ENCODE results near the gene MGME1.

- TF ChIP-seq CTCF (conservative IDR thresholded peaks at IDR 0.05; ENCODE audit: low read depth, low read length) (no peak), EZH2 (IDR thresholded peaks at IDR 0.05; ENCODE audit: low read length, unreplicated experiment) (no peak), EZH2phosphoT487 (IDR thresholded peaks at IDR 0.05; ENCODE audit: borderline replicate concordance, low read length) (no peak)
Measured at GRCh38 chr20:17949899-17950298, 18.9 kb upstream of the MGME1 start.
